ENCODE measurements around the gene UBTD1.
"Not testable (repeated sequence)": the region's sequence is repeated elsewhere in the genome, so short reads cannot be mapped to it uniquely, and the experiment has no call there.

Gene UBTD1

DNA sequence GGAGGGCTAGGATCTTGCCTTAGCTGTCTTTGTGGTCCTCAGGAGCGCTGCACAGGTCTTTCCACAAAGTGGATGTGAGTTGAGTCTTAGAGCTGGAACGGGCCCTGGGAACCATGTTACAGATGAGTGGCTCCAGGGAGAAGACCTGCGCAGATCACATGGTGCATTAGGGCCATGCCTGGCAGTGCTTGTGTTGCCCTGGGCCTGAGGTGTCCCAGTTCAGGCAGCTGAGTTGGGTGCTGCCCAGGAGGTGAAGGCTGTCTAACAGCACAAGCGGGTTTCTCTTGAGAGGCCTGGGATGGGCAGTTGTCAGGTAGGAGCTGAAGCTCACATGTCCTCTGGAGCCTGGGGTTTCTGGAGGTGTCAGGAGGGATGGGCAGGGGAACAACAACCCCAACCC is 40.1 kb downstream of the UBTD1 start:
- DNase-seq (ENCODE audit: low spot score): no peak

DNA sequence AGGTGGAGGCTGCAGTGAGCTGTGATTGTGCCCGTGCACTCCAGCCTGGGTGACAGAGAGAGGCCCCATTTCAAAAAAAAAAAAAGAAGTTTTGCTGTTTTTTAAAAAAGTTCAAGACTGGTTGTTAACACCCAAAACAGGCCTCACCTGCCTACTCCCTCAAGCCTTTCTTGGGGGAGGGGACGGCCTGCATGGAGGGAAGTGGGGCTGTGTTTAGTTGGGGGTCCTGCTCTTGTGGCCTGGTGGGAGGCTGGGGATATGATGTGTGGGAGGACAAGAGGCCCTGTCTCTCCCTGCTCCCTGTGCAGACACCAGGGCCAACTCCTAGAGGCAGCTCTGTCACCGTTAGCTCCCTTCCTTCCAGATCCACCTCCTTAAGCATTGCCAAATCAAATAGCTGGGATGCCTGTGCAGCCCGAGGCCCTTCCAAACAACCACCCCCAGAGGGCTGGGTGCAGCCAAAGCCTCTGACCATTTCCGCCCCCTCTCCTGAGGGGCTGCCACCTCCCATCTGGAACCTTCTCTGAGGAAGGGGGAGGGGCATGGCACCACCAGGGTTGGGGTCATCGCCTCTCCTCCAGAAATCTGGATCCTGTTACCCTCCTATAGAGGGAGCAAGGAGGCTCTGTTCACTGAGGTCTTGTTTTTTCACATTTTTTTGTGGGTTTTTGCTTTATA is 40.9 kb downstream of the UBTD1 start:
- DNase-seq (ENCODE audit: low spot score): no peak

- no peak for DNase-seq (ENCODE audit: low spot score)
Observed at GRCh38 chr10:97540669-97541500, 42.2 kb downstream of the UBTD1 start.

DNA sequence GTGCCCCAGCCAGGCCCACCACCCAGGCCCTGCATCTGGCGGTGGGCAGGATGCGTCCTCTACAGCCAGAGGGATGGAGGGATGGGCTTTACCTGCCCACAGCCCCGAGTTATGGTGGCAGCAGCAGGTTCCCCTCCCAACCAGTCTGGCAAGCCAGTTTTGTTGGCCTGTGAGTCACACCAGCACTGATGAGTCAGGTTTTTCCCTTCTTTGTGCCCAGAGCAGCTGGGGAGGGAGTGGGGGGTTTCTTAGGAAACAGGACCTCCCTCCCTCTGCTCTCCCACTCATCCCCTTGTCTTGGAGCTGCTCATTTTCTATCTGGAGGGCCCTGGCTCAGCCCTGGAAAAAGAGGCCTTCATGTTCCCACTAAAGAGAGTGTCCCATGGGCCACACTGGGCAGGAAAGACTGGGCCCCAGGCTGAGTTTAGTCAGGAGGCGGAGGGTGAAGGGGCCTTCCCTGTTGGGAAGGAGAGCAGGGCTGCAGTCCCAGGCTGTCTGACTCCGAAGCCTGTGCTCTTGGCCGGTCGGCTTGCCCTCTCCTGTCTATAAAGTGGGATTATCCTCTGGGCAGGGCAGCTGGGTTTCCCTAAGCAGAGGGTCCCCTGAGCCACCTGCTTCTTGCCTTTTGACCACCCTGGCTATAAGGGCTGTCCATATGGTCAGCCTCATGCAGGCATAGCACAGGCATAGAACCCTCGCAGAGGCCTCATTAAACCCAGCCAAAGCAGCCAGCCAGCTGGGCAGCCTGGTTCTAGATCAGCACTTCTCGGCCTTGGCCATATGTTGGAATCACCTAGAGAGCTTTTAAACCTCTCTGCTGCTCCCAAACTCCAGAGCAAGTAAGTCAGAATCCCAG is 43.7 kb downstream of the UBTD1 start:
- no peak for DNase-seq (ENCODE audit: low spot score)

DNA sequence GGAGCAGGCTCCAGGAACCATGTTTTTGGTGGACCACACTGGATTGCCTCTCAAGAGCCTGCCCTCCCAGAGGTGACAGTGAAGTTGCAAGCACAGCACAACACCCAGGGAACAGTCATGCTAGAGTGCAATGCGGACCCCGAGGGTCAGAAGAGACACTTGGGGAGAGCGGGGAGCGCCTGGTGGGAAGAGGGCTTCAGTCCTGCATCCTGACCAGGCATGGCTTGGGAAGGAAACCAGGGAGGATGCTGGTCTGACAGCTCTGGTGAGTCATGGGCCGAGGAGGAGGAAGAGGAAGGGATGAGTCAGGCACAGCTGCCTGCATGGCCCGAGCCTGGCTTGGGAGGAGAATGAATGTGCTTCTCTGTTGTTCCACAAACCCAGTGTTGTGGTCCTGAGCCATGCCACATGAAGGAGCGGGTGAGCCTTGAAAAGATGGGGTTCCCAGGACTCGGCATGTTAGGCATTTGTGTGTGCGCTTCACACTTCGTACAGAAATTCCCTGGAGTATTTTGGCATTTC is 44.4 kb downstream of the UBTD1 start:
- DNase-seq (ENCODE audit: low spot score): no peak

- DNase-seq (ENCODE audit: low spot score): no peak
Observed at GRCh38 chr10:97546456-97547270, 47.9 kb downstream of the UBTD1 start.

GRCh38 chr10:97547271-97547600 is 48.5 kb downstream of the UBTD1 start:
- no peak for DNase-seq (ENCODE audit: low spot score)

- no peak for DNase-seq (ENCODE audit: low spot score)
Observed at GRCh38 chr10:97547962-97548361, 49.2 kb downstream of the UBTD1 start.

GRCh38 chr10:97548828-97549455 is 50.2 kb downstream of the UBTD1 start:
- no peak for DNase-seq (ENCODE audit: low spot score)

- peak; percentile 74 for DNase-seq (ENCODE audit: low spot score)
Observed at GRCh38 chr10:97549587-97550322, 51.0 kb downstream of the UBTD1 start.

DNA sequence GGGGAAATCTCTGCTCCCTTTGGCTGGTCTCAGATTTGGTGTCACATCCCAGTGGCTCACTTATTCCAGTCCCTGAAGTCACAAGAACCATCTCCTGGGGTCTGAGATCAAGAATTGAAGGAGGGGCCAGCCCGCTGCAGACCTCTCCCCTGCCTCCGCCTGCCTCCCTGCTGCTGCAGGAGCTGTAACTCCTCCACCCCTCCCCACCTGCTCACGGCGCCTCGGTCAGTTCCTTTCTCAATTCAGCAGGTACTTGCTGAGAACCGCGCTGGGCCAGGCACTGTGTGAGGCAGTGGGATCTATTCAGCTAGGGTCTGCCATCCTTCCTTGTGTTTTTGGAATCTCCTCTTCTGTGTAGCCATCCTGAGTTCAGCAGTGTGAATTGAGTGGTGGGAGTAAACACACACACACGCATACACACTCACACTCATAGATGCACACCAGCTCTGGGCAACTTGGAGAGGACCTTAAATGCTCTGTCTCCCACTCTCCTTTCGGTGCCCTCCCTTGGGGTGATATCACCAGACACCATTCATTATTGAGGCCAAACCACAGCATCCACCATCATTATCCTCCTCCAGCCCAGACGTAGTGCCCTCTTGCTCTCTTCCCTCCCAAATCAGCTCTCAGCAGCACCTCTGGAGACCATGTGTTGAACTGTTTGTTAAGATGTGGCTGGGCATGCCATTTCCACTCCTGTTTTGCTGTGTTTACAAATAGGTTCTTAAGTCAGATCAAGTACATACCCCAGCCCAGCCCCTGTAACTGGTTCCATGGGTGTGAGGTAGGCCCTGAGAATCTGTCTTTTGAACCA is 51.8 kb downstream of the UBTD1 start:
- DNase-seq (ENCODE audit: low spot score): no peak

- DNase-seq (ENCODE audit: low spot score): no peak
Observed at GRCh38 chr10:97551271-97551670, 52.5 kb downstream of the UBTD1 start.

GRCh38 chr10:97553575-97554031 is 54.9 kb downstream of the UBTD1 start:
- DNase-seq (ENCODE audit: low spot score): peak; percentile 85

GRCh38 chr10:97554336-97554735 is 55.6 kb downstream of the UBTD1 start:
- not testable (repeated sequence) for DNase-seq (ENCODE audit: low spot score)

GRCh38 chr10:97555541-97555940 is 56.8 kb downstream of the UBTD1 start:
- not testable (repeated sequence) for DNase-seq (ENCODE audit: low spot score)

- DNase-seq (ENCODE audit: low spot score): not testable (repeated sequence)
Observed at GRCh38 chr10:97560731-97561381, 62.1 kb downstream of the UBTD1 start.

DNA sequence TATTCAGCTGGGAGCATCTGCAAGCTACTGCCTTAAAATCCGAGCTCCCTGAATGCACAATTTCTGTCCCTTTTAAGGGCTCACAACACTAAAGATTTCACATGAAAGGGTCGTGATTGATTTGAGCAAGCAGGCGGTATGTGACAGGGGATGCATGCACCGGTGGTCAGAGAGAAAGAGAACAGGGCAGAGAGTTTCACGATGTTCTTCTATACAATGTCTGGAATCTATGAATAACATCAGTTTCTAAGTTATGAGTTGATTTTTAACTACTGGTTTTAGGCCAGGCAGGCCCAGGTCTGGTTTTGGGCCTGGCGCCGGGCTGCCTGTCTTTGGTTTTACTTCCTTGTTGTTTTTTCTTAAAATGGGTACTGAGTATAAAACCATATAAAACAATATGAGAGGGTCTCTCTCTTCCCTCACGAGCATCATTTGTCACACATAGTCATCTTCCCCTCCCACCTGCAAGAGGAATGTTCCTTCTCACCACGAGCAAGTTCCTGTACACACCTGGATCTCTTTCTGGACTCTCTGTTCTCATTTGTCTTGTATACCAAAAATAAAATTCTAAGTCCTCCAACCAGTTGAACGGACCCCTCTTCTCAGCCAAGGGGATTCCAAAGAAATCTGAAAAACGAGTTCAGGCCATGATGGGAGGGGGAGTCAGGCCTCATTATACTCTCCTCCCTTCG is 62.8 kb downstream of the UBTD1 start:
- DNase-seq (ENCODE audit: low spot score): not testable (repeated sequence)

- not testable (repeated sequence) for DNase-seq (ENCODE audit: low spot score)
Observed at GRCh38 chr10:97562329-97562728, 63.6 kb downstream of the UBTD1 start.
